AG09319 (cell line): ENCODE measurements around the gene USP40.

Source experiments
- DNase-seq: peaks from one replicate; pipeline ENCODE4 v3.0.0-alpha.2; 2010; ENCODE audit warnings: low read depth; ENCODE audit errors: extremely low read depth
- TF ChIP-seq, protein P1 (sequence below): IDR thresholded peaks from 2 replicates; pipeline ENCODE4 v1.5.1; 2011; ENCODE audit warnings: low read depth, mild to moderate bottlenecking, inconsistent platforms, low read length, moderate library complexity

USP40 gene

GRCh38 chr2:233463586-233463985 lies 103.0 kb downstream of the USP40 start:
- DNase-seq, result no peak
- TF ChIP-seq, protein P1, sequence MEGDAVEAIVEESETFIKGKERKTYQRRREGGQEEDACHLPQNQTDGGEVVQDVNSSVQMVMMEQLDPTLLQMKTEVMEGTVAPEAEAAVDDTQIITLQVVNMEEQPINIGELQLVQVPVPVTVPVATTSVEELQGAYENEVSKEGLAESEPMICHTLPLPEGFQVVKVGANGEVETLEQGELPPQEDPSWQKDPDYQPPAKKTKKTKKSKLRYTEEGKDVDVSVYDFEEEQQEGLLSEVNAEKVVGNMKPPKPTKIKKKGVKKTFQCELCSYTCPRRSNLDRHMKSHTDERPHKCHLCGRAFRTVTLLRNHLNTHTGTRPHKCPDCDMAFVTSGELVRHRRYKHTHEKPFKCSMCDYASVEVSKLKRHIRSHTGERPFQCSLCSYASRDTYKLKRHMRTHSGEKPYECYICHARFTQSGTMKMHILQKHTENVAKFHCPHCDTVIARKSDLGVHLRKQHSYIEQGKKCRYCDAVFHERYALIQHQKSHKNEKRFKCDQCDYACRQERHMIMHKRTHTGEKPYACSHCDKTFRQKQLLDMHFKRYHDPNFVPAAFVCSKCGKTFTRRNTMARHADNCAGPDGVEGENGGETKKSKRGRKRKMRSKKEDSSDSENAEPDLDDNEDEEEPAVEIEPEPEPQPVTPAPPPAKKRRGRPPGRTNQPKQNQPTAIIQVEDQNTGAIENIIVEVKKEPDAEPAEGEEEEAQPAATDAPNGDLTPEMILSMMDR, result no peak

GRCh38 chr2:233462826-233463470 lies 103.6 kb downstream of the USP40 start:
- TF ChIP-seq, protein P1, result no peak
- no peak for DNase-seq

DNA sequence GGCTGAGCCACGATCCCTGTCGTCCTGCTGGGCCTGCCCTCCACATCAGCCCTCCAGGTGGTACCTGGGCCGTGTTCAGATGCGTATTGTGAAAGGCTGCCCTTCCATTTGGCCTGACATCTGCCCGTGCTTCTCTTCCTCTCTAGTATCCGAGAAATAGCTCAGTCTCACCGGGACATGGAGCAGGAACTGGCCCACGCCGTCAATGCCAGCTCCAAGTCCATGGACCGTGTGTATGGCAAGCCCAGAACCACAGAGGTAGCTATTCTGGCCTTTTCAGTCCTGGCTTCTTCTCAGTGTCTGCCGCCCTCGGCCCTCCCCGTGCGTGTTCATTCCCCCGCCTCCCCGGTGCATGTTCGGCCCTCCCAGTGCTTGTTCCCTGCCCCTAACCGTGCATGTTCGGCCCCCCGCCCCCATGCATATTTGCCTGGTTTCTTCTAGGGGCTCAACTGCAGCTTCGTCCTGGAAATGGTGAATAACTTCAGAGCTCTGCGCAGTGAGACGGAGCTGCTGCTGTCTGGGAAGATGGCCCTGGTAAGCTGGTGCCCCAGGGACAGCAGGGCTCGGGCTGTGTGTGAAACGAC lies 104.3 kb downstream of the USP40 start:
- TF ChIP-seq, protein P1, result no peak
- DNase-seq, result no peak

DNA sequence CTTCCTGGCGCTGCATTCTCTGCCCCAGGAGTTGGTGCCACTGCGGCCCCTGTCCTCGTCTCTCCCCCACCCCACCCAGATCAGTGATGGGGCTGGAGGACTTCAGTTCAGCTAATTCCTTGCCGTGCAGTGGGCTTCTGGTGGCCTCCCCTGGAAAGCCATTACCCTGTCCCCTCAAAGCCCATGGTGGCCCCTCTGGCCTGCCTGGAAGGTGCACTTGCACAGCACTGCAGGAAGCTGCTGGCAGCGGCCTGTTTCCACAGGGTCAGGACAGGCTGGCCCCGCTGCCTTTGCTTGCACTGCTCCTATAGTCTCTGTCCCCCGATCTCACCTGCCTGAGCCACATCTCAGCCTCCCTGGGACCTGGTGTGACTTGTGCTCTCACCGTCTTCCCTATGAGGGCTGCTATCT lies 105.1 kb downstream of the USP40 start:
- DNase-seq, result no peak
- TF ChIP-seq, protein P1, result no peak

DNA sequence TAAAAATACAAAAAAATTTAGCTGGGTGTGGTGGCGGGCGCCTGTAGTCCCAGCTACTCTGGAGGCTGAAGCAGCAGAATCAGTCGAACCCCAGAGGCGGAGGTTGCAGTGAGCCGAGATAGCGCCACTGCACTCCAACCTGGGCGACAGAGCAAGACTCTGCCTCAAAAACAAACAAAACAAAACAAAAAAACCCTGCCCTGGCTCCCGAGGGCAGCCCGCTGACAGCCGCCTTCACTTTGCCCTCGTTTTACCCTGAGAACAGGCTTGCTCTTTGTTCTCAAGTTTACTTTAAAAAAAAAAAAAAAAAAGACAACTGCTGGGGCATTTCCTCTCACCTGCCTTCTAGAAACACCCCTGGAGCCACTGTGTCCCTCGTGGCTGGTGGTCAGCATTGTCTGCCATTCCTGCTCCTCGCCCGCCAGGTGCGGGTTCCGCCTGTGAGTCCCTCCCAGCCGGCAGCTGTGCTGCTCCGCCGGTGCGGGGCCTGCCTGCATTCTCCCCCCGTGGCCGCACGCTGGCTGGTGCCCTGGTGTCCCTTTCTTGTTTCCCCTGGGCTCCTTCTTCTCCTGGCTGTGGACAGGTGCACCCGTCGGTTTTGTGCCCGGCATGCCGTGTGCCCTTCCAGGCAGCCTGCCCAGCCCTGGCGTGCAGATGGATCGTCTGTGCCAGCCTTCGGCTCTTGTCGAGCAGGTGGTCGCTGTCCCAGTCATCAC lies 105.7 kb downstream of the USP40 start:
- no peak for DNase-seq
- TF ChIP-seq, protein P1, result no peak

GRCh38 chr2:233459426-233459825 lies 107.2 kb downstream of the USP40 start:
- TF ChIP-seq, protein P1, result no peak

GRCh38 chr2:233458826-233459225 lies 107.8 kb downstream of the USP40 start:
- no peak for DNase-seq
- TF ChIP-seq, protein P1, result no peak

More at GRCh38 chr2:233459426-233459825, 107.2 kb downstream of the USP40 start:
- DNase-seq, result no peak
